Activated CD8-positive, alpha-beta memory T cell treated with anti-CD3 and anti-CD28 coated beads for 48 hours (primary cell): ENCODE data around the gene DRC7.

ENCODE experiments used
- DNase-seq, 3 experiments: peaks; one replicate each; pipeline ENCODE4 v3.0.0-alpha.2; 2020; ENCODE audit warnings: low read depth in 2 of 3, low spot score in 2 of 3

Gene DRC7

GRCh38 chr16:57694725-57695679 is at the start of gene DRC7:
Gene DRC7, plus strand, starts transcription at chr16:57694806. Its CDS starts 3,144 bp downstream, at chr16:57697950.
- no peak for DNase-seq

GRCh38 chr16:57645169-57645568 is 49.4 kb upstream of the DRC7 start:
- DNase-seq: no peak

- no peak for DNase-seq
These were observed 48.8 kb upstream of the DRC7 start for GRCh38 chr16:57645691-57646387.

- no peak for DNase-seq
These were observed 48.1 kb upstream of the DRC7 start for GRCh38 chr16:57646388-57647039.

GRCh38 chr16:57647136-57647875 is 47.3 kb upstream of the DRC7 start:
- no peak for DNase-seq

GRCh38 chr16:57648125-57648524 is 46.5 kb upstream of the DRC7 start:
- DNase-seq: no peak

- peak; percentile 70 to 95 (median 91) for DNase-seq
These were observed 45.8 kb upstream of the DRC7 start for GRCh38 chr16:57648581-57649442.

- no peak for DNase-seq
These were observed 45.2 kb upstream of the DRC7 start for GRCh38 chr16:57649443-57649751.

- DNase-seq: no peak
These were observed 44.8 kb upstream of the DRC7 start for GRCh38 chr16:57649846-57650245.

- DNase-seq: no peak
These were observed 43.0 kb upstream of the DRC7 start for GRCh38 chr16:57651344-57652333.

- DNase-seq: no peak
These were observed 41.7 kb upstream of the DRC7 start for GRCh38 chr16:57652695-57653471.

- DNase-seq: no peak
These were observed 40.7 kb upstream of the DRC7 start for GRCh38 chr16:57653936-57654335.

GRCh38 chr16:57656342-57656955 is 38.2 kb upstream of the DRC7 start:
- no peak for DNase-seq

GRCh38 chr16:57657228-57657627 is 37.4 kb upstream of the DRC7 start:
- DNase-seq: no peak

GRCh38 chr16:57658130-57658877 is 36.3 kb upstream of the DRC7 start:
- DNase-seq: no peak

GRCh38 chr16:57658878-57659674 is 35.5 kb upstream of the DRC7 start:
- DNase-seq: no peak
